Upper lobe of left lung (tissue), 4 donors: ENCODE measurements around the gene BMP7.

Experiments used
- EP300 ChIP-seq, 4 donors: sonication (generic); formaldehyde crosslinking; IDR thresholded peaks; one replicate each; pipeline ENCODE4 v1.5.1; 2017; ENCODE audit warnings: antibody characterized with exemption in 4 of 4, control low read depth in 2 of 4
- POLR2A ChIP-seq, 4 donors: fragments of 450-650 bp; IDR thresholded peaks; one replicate each; pipeline ENCODE4 v1.5.1; 2016 to 2017; ENCODE audit warnings: antibody characterized with exemption in 4 of 4, mild to moderate bottlenecking in 2 of 4
- TF ChIP-seq, protein P1 (sequence below), 6 experiments: fragments of 450-650 bp in 4 of 6; fragments of 200-600 bp in 2 of 6; sonication (generic) in 2 of 6; IDR thresholded peaks; one replicate each; pipeline ENCODE4 v1.5.1; 2016 to 2019; ENCODE audit warnings: antibody characterized with exemption in 6 of 6

DNA sequence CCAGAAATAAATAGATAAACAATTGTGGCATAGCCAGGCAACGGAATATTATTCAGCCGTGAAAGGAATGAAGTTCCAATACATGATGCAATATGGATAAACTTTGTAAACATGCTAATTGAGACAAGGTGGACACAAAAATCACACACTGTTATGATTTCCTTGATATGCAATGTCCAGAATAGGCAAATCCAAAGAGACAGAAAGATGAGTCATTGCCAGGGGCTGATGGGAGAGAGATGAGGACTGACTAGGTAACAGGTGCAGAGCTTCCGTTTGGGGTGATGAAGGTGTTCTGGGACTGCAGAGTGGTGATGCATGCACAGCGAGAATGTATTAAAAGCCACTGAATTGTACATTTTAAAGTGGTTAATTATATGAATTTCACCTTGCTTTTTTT is 32.0 kb upstream of the BMP7 start:
- TF ChIP-seq POLR2A (IDR thresholded peaks at IDR 0.05) (no peak), EP300 (IDR thresholded peaks at IDR 0.05) (no peak)
- TF ChIP-seq, protein P1, sequence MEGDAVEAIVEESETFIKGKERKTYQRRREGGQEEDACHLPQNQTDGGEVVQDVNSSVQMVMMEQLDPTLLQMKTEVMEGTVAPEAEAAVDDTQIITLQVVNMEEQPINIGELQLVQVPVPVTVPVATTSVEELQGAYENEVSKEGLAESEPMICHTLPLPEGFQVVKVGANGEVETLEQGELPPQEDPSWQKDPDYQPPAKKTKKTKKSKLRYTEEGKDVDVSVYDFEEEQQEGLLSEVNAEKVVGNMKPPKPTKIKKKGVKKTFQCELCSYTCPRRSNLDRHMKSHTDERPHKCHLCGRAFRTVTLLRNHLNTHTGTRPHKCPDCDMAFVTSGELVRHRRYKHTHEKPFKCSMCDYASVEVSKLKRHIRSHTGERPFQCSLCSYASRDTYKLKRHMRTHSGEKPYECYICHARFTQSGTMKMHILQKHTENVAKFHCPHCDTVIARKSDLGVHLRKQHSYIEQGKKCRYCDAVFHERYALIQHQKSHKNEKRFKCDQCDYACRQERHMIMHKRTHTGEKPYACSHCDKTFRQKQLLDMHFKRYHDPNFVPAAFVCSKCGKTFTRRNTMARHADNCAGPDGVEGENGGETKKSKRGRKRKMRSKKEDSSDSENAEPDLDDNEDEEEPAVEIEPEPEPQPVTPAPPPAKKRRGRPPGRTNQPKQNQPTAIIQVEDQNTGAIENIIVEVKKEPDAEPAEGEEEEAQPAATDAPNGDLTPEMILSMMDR (IDR thresholded peaks at IDR 0.05): no peak
